NCI-H187 treated with DMSO at 0.1 percent for 48 hours (cell line): Measurements from ENCODE around the gene OR52B2.
"Not testable (repeated sequence)": the region's sequence is repeated elsewhere in the genome, so short reads cannot be mapped to it uniquely, and the experiment has no call there.

Source experiments
- DNase-seq: peaks from one replicate; lab custom pipeline; 2025; lab: John Stamatoyannopoulos, UW

Gene OR52B2

GRCh38 chr11:6152126-6152525, 18.0 kb downstream of the OR52B2 start:
- no peak for DNase-seq

GRCh38 chr11:6151117-6151516, 19.0 kb downstream of the OR52B2 start:
- DNase-seq = no peak

GRCh38 chr11:6143737-6144136, 26.4 kb downstream of the OR52B2 start:
- not testable (repeated sequence) for DNase-seq

- no peak for DNase-seq
Observed at GRCh38 chr11:6142936-6143335, 27.2 kb downstream of the OR52B2 start.

- not testable (repeated sequence) for DNase-seq
Observed at GRCh38 chr11:6135936-6136335, 34.2 kb downstream of the OR52B2 start.

- DNase-seq = no peak
Observed at GRCh38 chr11:6132431-6132830, 37.7 kb downstream of the OR52B2 start.

GRCh38 chr11:6129635-6130034, 40.5 kb downstream of the OR52B2 start:
- DNase-seq = no peak

- no peak for DNase-seq
Observed at GRCh38 chr11:6129011-6129410, 41.1 kb downstream of the OR52B2 start.

- no peak for DNase-seq
Observed at GRCh38 chr11:6127881-6128280, 42.2 kb downstream of the OR52B2 start.

GRCh38 chr11:6124245-6124644, 45.9 kb downstream of the OR52B2 start:
- no peak for DNase-seq
